IPS DF 4.7 (cell line): ENCODE measurements around the gene UBB.

Source experiments
- DNase-seq: peaks from one replicate; pipeline ENCODE4 v3.0.0-alpha.2; 2013; ENCODE audit warnings: low spot score; ENCODE audit errors: extremely low read depth

The UBB gene

DNA sequence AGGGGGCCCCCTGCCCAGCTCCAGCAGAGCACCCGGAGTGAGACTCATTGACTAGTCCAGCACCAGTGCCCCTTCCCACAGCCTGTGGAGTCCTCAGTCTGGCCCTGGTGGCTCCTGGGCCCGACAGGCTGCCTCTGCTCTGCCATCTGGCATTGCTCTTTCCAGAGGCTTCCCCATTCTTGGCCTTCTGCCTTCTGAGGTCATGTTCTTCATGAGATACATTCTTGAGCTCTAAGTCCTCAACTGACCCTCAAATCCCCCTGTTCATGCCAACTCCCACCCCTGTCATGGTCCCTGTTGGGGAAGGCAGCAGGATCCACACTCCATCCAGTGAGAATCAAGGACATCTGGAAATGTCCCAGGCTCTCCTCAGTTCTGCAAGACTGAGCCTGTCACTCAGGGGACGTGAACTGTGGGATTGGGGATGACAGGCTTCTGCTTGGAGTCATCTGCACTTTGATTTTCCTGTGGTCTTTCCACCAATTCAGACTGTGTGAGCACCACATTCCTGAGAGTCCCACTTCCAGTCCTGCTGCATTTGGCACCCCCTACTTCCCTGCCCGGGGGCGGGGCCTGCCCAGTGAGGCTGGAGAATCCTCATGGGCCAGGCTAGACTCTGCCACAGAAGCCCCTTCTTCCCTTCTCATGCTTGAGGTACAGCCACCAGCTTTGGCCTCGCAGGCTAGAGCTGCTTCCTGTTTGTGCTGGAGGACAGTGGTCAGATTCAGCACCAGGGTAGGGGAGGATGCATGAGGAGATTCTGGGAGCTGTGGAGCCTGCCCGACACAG lies 37.2 kb downstream of the UBB start:
- no peak for DNase-seq

DNA sequence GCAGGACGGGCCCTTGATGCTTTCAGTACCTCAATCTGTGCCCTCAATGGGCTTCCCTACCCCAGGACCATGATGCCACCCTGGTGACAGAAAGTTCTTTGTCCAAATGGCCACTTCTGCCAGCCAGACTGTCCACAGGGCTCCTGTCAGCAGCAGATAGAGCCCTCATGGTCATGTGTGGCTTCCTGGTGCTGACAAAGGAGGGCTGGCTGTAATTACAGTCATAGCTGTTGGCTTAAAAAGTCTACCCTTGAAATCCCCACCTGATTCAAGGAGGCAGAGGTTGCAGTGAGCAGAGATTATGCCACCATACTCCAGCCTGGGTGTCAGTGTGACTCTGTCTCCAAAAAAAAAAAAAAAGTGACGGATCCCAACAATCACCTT lies 37.8 kb downstream of the UBB start:
- no peak for DNase-seq

DNA sequence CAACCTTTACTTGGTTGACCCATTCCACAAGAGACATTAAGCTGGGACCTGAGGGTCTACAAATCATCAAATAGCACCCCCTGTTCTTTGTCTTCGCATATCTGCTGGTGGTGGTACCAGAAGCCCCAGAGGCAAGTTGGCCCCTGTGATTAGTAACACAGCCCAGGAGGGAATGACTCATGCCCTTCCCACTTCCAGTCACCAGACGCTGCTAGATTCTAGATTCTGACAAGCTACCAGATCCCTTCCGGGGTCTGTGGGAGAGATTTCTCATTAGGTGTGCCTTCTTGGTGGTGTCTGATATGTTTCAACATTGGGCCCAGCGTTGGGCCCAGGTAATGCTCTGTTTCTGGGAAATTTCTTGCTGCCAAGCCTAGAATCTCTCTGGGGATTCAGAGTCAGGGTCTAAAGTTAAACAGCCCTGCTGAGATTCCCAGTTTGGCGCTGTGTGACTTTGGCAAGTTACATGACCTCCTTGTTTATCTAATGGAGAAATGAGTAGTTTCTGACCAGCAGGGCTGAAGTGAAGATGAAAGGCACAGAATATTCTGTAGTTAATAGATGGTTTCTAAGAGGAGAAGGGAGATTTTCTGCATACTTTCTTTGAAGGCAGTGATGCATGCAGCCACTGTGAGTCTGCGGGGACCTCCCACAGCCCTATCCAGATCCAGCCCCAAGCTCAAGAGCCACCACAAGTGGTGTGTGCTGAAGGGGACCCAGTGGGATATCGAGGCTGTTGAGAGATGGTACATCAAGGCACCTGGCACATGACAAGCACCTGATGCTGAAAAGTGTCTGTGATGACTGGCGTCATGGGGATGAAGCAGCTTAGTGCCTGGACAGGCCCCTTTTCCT lies 38.4 kb downstream of the UBB start:
- DNase-seq, result no peak

DNA sequence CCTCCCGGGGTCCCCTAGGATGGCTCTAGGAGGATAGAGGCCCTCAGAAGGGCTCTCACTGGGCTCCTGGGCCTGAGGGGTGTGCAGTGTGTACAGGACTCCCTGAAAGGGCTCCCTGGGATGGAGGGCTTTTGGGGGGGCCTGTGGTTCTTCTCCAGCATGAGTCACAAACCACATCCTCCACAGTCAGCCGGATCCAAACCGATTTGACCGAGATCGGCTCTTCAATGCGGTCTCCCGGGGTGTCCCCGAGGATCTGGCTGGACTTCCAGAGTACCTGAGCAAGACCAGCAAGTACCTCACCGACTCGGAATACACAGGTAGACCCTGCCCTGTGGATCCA lies 39.0 kb downstream of the UBB start:
- no peak for DNase-seq

DNA sequence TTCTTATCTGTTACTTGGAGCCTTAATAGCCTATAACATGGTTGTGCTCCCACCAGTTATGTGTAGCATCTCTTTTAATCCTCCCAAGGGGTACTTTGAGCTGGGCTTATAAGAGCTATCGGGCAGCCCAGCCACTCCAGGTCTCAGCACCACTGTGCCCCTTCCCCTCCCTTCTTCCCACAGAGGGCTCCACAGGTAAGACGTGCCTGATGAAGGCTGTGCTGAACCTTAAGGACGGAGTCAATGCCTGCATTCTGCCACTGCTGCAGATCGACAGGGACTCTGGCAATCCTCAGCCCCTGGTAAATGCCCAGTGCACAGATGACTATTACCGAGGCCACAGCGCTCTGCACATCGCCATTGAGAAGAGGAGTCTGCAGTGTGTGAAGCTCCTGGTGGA lies 41.5 kb downstream of the UBB start:
- DNase-seq, result no peak

DNA sequence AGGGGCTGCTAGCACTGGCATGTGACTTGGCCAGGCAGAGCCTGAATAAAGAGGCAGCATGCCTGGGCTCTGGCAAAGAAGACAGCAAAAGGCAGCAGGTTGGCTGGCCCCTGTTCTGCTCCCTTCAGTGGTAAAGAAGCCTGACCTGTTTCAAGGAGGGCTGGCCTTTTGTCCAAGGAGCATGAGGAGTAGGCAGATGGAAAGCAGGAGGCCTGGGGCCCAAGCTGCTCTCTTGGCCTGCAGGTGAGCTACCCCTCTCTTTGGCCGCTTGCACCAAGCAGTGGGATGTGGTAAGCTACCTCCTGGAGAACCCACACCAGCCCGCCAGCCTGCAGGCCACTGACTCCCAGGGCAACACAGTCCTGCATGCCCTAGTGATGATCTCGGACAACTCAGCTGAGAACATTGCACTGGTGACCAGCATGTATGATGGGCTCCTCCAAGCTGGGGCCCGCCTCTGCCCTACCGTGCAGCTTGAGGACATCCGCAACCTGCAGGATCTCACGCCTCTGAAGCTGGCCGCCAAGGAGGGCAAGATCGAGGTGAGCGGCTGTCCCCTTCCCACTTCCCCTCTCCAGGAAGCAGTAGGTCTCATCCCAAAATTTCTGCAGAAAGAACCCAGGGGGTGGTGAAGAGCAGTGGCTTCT lies 42.5 kb downstream of the UBB start:
- no peak for DNase-seq

DNA sequence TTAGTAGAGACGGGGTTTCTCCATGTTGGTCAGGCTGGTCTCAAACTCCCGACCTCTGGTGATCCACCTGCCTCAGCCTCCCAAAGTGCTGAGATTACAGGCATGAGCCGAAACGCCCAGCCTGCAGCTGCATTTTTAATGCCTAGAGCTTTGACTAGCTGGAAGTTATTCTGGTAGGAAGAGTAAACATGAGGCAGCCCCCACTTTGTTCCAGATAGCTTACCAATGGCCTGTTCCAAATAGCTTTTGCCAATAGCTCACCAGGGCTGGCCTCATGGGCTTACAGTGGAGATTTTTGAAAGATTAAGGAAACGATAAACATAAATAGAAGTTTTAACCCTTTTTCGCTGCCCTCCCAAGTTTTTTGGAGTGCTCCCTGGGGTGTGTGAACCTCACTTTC lies 44.3 kb downstream of the UBB start:
- DNase-seq, result no peak

DNA sequence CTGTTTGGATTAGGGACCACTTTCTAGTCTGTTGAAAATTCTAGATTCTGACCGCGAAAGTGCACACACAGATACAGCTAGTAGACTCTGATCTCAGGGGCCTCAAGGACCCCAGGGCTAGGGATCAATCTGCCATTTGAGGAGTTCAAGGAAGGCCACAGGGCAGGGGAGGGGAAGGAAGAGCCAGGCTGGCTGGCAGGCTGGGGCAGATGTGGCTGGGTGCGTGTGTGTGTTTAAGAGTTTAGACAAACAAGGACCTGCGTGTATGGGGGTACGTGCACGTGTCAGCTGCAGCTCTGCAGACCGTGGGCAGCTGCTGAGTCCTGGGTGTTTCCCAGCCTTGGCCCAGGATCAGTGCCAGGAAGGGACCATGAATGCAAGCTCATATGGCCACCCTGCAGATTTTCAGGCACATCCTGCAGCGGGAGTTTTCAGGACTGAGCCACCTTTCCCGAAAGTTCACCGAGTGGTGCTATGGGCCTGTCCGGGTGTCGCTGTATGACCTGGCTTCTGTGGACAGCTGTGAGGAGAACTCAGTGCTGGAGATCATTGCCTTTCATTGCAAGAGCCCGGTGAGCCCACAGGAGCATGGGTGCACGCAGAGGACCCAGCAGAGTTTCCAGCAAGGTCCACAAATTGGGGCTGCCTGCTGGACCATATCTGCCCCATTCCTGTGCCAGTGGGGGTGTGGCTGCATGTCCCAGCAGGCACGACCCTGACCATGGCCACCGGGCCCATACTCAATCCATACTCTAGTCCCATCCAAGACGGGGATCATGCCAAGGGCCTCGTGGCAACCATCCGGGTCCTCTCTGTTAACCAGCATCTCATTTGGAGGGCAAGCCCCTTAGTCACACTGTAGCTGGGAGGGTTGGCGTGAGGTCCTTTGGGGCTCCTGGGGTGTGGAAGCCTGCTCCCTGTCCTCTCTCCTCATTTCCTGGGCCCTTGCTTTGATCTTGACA lies 45.1 kb downstream of the UBB start:
- no peak for DNase-seq

DNA sequence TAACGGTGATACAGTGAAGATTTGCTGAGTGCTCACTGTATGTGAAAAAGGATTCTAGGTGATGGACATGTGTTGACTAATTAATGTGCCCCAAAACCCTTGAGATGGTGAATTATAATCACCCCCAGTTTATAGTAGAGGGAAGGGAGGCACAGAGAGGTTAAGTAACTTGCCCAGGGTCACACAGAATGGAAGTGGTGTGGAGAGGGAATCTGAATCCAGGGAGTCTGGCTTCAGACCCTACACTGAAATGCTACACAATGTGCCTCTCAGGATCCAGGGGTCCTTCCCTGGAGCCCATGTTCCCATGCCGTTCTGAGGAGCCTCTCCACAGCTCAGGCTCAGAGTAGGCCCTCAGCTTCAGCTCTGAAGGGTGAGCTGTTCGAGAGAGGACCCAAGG lies 46.1 kb downstream of the UBB start:
- no peak for DNase-seq

DNA sequence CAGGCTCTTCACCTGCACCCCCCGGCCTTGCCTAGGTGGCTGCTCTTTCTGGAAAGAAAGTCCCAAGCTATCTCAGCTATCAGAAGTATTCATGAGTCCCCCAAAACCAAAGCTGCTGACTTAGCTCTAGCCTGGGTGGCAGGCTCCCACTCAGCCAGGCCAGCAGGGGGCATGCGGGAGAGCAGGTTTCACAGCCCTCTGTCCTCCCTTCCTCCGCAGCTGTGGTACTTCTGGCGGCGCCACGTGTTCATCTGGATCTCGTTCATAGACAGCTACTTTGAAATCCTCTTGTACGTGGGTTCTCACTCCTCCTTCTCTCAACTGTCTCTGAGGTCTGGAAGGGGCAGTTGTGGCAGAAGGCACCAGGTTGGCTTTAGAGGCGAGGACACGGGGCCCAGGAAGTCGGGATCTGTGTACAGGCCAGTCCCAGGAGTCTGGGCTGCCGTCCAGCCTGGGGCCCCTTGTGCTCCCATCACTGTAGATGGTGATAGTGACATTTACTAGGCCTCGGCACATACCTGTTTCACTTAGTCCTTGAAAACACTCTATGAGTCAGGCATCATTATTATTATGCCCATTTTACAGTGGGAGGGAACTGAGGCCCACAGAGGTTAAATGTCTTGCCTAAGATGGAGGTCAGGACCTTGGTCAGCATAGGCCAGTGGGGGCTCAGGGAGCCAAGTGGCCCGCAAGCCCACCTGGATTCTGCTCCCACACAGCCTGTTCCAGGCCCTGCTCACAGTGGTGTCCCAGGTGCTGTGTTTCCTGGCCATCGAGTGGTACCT lies 47.4 kb downstream of the UBB start:
- DNase-seq, result no peak

DNA sequence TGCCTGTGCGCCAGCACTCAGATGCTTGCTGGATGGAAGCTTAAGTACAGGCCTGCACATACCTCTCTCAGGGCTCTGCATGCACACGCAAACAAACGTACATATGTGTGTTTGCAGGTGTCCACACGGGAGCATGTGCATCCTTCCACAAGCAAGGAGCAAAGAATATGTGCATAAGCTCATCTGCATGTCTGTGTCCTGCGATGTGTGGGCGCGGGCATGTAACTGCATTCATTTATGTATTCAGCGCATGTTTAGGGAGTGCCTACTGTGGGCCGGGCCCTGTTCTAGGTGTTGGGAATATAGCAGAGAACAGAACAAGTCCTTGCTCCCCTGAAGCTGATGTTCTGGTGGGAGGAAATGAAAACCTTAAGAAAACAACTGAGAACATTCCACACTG lies 48.2 kb downstream of the UBB start:
- DNase-seq, result no peak

DNA sequence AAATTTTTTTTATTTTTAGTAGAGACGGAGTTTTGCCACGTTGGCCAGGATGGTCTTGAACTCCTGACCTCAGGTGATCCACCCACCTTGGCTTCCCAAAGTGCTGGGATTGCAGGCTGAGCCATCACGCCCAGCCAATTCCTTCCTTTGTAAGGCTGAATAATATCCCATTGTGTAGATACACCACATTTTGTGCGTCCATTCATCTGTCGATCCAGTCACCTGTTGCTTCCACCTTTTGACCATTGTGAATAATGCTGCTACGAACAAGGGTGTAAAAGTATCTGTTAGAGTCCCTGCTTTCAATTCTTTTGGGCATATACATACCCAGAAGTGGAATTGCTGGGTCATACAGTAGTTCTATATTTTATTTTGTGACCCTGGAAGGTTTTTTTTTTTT lies 49.8 kb downstream of the UBB start:
- no peak for DNase-seq

DNA sequence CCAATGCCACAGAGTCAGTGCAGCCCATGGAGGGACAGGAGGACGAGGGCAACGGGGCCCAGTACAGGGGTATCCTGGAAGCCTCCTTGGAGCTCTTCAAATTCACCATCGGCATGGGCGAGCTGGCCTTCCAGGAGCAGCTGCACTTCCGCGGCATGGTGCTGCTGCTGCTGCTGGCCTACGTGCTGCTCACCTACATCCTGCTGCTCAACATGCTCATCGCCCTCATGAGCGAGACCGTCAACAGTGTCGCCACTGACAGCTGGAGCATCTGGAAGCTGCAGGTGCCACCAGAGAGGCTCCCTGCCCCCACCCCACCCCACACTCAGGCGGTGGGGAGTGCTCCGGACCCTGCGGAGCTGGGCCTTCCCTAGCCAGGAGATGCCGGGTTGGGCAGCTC lies 51.1 kb downstream of the UBB start:
- no peak for DNase-seq
